ENCODE results near the gene L1CAM. TPM values are rescaled to one million over a fixed set of nuclear protein-coding genes. Genes with fewer than 3 reads are reported as not detected.

L1CAM gene
- 57.3 TPM for total RNA-seq

GRCh38 chrX:153885968-153886903 lies at the start of gene L1CAM:
Gene L1CAM, minus strand, starts transcription at chrX:153886173. Its CDS starts 10,337 bp downstream, at chrX:153875836.

GRCh38 chrX:153934762-153935325 lies 48.9 kb upstream of the L1CAM start, which contains the start of gene NAA10:
Gene NAA10, minus strand, starts transcription at chrX:153935037. Its CDS starts 133 bp downstream, at chrX:153934904.

GRCh38 chrX:153925739-153926551 lies 40.0 kb upstream of the L1CAM start, which contains the start of gene ARHGAP4:
Gene ARHGAP4, minus strand, starts transcription at chrX:153926264. Its CDS starts 62 bp downstream, at chrX:153926202.

GRCh38 chrX:153903991-153904957 lies 18.3 kb upstream of the L1CAM start, which contains the start of gene AVPR2:
Gene AVPR2, plus strand, starts transcription at chrX:153904673. Its CDS starts 473 bp downstream, at chrX:153905146.

GRCh38 chrX:153829799-153830639 lies 56.0 kb downstream of the L1CAM start, which contains the start of gene PDZD4:
Gene PDZD4, minus strand, starts transcription at chrX:153830544. Its CDS starts 246 bp downstream, at chrX:153830298.

Other genes with a start within 250 kb of the L1CAM start
- not detected for gene DUSP9, start 239.0 kb downstream of the L1CAM start, total RNA-seq
- gene PNCK, start 212.4 kb downstream of the L1CAM start, total RNA-seq: 29.3 TPM
- gene SLC6A8, start 198.2 kb downstream of the L1CAM start, total RNA-seq: 44.7 TPM
- gene BCAP31, start 161.8 kb downstream of the L1CAM start, total RNA-seq: 57.0 TPM
- gene ABCD1, start 161.3 kb downstream of the L1CAM start, total RNA-seq: 13.4 TPM
- gene PLXNB3, start 121.9 kb downstream of the L1CAM start, total RNA-seq: 7.3 TPM
- gene SRPK3, start 105.1 kb downstream of the L1CAM start, total RNA-seq: 6.9 TPM
- gene IDH3G, start 91.8 kb downstream of the L1CAM start, total RNA-seq: 54.5 TPM
- gene SSR4, start 91.5 kb downstream of the L1CAM start, total RNA-seq: 53.0 TPM
- gene PDZD4, start 55.6 kb downstream of the L1CAM start, total RNA-seq: 44.0 TPM
- 0.99 TPM for gene AVPR2, start 18.5 kb upstream of the L1CAM start, total RNA-seq
- gene ARHGAP4, start 40.1 kb upstream of the L1CAM start, total RNA-seq: 37.3 TPM
- gene NAA10, start 48.9 kb upstream of the L1CAM start, total RNA-seq: 35.3 TPM
- gene RENBP, start 58.5 kb upstream of the L1CAM start, total RNA-seq: 10.0 TPM
- gene HCFC1, start 85.6 kb upstream of the L1CAM start, total RNA-seq: 41.3 TPM
- 4.7 TPM for gene TMEM187, start 86.6 kb upstream of the L1CAM start, total RNA-seq
- gene IRAK1, start 133.7 kb upstream of the L1CAM start, total RNA-seq: 22.9 TPM
- gene MECP2, start 211.5 kb upstream of the L1CAM start, total RNA-seq: 72.2 TPM